NT2/D1 (cell line): ENCODE data around the gene CNIH2.
"Not testable (repeated sequence)": the region's sequence is repeated elsewhere in the genome, so short reads cannot be mapped to it uniquely, and the experiment has no call there.

Experiments
- DNase-seq: peaks from one replicate; pipeline ENCODE4 v3.0.0-alpha.2; 2011; ENCODE audit warnings: low read depth, low spot score
- H3K27me3 ChIP-seq: 2 replicates; pipeline ENCODE4 v1.6.0; 2011; ENCODE audit warnings: mild to moderate bottlenecking; ENCODE audit not compliant: insufficient read length, insufficient read depth
- H3K36me3 ChIP-seq: 2 replicates; pipeline ENCODE4 v1.6.1; 2011; ENCODE audit warnings: mild to moderate bottlenecking, low read length, mixed read lengths; ENCODE audit not compliant: insufficient read depth, insufficient read length
- H3K4me1 ChIP-seq: 2 replicates; pipeline ENCODE4 v1.5.1; 2011; ENCODE audit not compliant: insufficient read depth, insufficient read length
- H3K4me3 ChIP-seq: 2 replicates; pipeline ENCODE4 v1.5.1; 2011; ENCODE audit warnings: low read depth; ENCODE audit not compliant: insufficient read length
- H3K9ac ChIP-seq: 2 replicates; pipeline ENCODE4 v1.6.0; 2011; ENCODE audit warnings: low read depth; ENCODE audit not compliant: insufficient read length
- H3K9me3 ChIP-seq: 2 replicates; pipeline ENCODE4 v1.5.1; 2011; ENCODE audit warnings: mild to moderate bottlenecking, low read length; ENCODE audit not compliant: insufficient read depth
- SUZ12 ChIP-seq: IDR thresholded peaks from 2 replicates; pipeline ENCODE4 v1.6.1; 2011; ENCODE audit not compliant: insufficient read length, insufficient read depth; ENCODE audit errors: extremely low read depth
- YY1 ChIP-seq: IDR thresholded peaks from 2 replicates; pipeline ENCODE4 v1.6.1; 2011; ENCODE audit not compliant: insufficient read length, insufficient read depth
- ZNF274 ChIP-seq: IDR thresholded peaks from 2 replicates; pipeline ENCODE4 v1.6.1; 2011; ENCODE audit warnings: mild to moderate bottlenecking, low read depth, low read length

Gene CNIH2

GRCh38 chr11:66293777-66294625 lies 16.0 kb downstream of the CNIH2 start:
- TF ChIP-seq SUZ12 (no peak), ZNF274 (no peak), YY1 (no peak)
- Histone ChIP-seq H3K9me3 (no peaks in the 10 kb centered on the region), H3K4me1 (peaks cover 34% of the 10 kb centered on the region), H3K36me3 (no peaks in the 10 kb centered on the region), H3K4me3 (no peak overlapping the region), H3K9ac (no peak overlapping the region), H3K27me3 (peaks cover 55% of the 10 kb centered on the region)
- no peak for DNase-seq

GRCh38 chr11:66294626-66295620 lies 16.9 kb downstream of the CNIH2 start:
- no peak for TF ChIP-seq ZNF274
- no peak for TF ChIP-seq YY1
- TF ChIP-seq SUZ12 = no peak
- no peaks in the 10 kb centered on the region for H3K36me3 ChIP-seq
- H3K27me3 ChIP-seq = peaks cover 51% of the 10 kb centered on the region
- no peak overlapping the region for H3K4me3 ChIP-seq
- DNase-seq = no peak
- H3K4me1 ChIP-seq = peaks cover 31% of the 10 kb centered on the region
- H3K9me3 ChIP-seq = no peaks in the 10 kb centered on the region
- H3K9ac ChIP-seq = no peak overlapping the region

- Histone ChIP-seq H3K9me3 (no peaks in the 10 kb centered on the region), H3K4me3 (no peak overlapping the region), H3K27me3 (peaks cover 27% of the 10 kb centered on the region), H3K9ac (no peak overlapping the region), H3K4me1 (peaks cover 25% of the 10 kb centered on the region), H3K36me3 (no peaks in the 10 kb centered on the region)
- DNase-seq = no peak
- TF ChIP-seq YY1 (no peak), ZNF274 (no peak), SUZ12 (no peak)
These were observed 19.6 kb downstream of the CNIH2 start for GRCh38 chr11:66297610-66298009.

GRCh38 chr11:66299186-66299585 lies 21.2 kb downstream of the CNIH2 start:
- Histone ChIP-seq H3K9me3 (no peaks in the 10 kb centered on the region), H3K27me3 (peaks cover 12% of the 10 kb centered on the region), H3K4me3 (no peak overlapping the region), H3K9ac (no peak overlapping the region), H3K4me1 (peaks cover 22% of the 10 kb centered on the region), H3K36me3 (no peaks in the 10 kb centered on the region)
- no peak for TF ChIP-seq YY1
- TF ChIP-seq SUZ12 = no peak
- no peak for TF ChIP-seq ZNF274
- no peak for DNase-seq

GRCh38 chr11:66302656-66303055 lies 24.7 kb downstream of the CNIH2 start:
- DNase-seq = no peak
- no peaks in the 10 kb centered on the region for H3K9me3 ChIP-seq
- peaks cover 6% of the 10 kb centered on the region for H3K4me1 ChIP-seq
- H3K27me3 ChIP-seq = peaks cover 3% of the 10 kb centered on the region
- no peaks in the 10 kb centered on the region for H3K36me3 ChIP-seq
- no peak overlapping the region for H3K9ac ChIP-seq
- TF ChIP-seq SUZ12 = no peak
- TF ChIP-seq YY1 = no peak
- TF ChIP-seq ZNF274 = no peak
- no peak overlapping the region for H3K4me3 ChIP-seq

- Histone ChIP-seq H3K4me3 (no peak overlapping the region), H3K27me3 (no peaks in the 10 kb centered on the region), H3K4me1 (peaks cover 9% of the 10 kb centered on the region), H3K9ac (peak overlapping the region; percentile 3), H3K9me3 (no peaks in the 10 kb centered on the region), H3K36me3 (no peaks in the 10 kb centered on the region)
- TF ChIP-seq ZNF274 = no peak
- DNase-seq = no peak
These were observed 31.5 kb downstream of the CNIH2 start for GRCh38 chr11:66309475-66309874.

GRCh38 chr11:66310324-66310723 lies 32.3 kb downstream of the CNIH2 start:
- H3K36me3 ChIP-seq = no peaks in the 10 kb centered on the region
- H3K9ac ChIP-seq = no peak overlapping the region
- H3K4me1 ChIP-seq = peaks cover 16% of the 10 kb centered on the region
- DNase-seq = no peak
- H3K27me3 ChIP-seq = peaks cover 3% of the 10 kb centered on the region
- H3K4me3 ChIP-seq = no peak overlapping the region
- no peak for TF ChIP-seq ZNF274
- no peak for TF ChIP-seq YY1
- TF ChIP-seq SUZ12 = no peak
- no peaks in the 10 kb centered on the region for H3K9me3 ChIP-seq

- Histone ChIP-seq H3K4me3 (peak overlapping the region; percentile 13), H3K9ac (peak overlapping the region; percentile 84), H3K4me1 (peaks cover 22% of the 10 kb centered on the region)
- DNase-seq, H3K27me3 ChIP-seq, H3K9me3 ChIP-seq, H3K36me3 ChIP-seq: not testable (repeated sequence)
These were observed 32.9 kb downstream of the CNIH2 start for GRCh38 chr11:66310803-66311440.
